ENCODE results near the gene CRIP2. TPM values are rescaled to one million over a fixed set of nuclear protein-coding genes. Genes with fewer than 3 reads are reported as not detected.

Gene CRIP2
- total and polyA plus RNA-seq, 2 of the 13 experiments (the other 11 are each of a cell fraction or from before 2014, with no cell fraction given), result 31.6 to 37.9 TPM

GRCh38 chr14:105499256-105500035 is 24.8 kb downstream of the CRIP2 start (continued):
- peak; percentile 74; the same call in 1 of the 2 replicates for TF ChIP-seq ZNF704 (CRISPR knock-in tag; IDR thresholded peaks at IDR 0.05; ENCODE audit: borderline replicate concordance)
- peak; percentile 87 for TF ChIP-seq ARNTL (CRISPR knock-in tag; IDR thresholded peaks at IDR 0.05)
- TF ChIP-seq NR2F6 (IDR thresholded peaks at IDR 0.05), result peak; percentile 35; the same call in 1 of the 2 replicates
- TF ChIP-seq NR2F6 (CRISPR knock-in tag; IDR thresholded peaks at IDR 0.05), result peak; percentile 82
- peak; percentile 45 for TF ChIP-seq ZNF616 (CRISPR knock-in tag; IDR thresholded peaks at IDR 0.05; ENCODE audit: low read depth)
- no peak for TF ChIP-seq ZKSCAN5 (CRISPR knock-in tag; IDR thresholded peaks at IDR 0.05)
- TF ChIP-seq BRCA1 (CRISPR knock-in tag; IDR thresholded peaks at IDR 0.05), result 0 out of 2 replicates have a peak, but pooled peaks have one; percentile 50
- no peak for TF ChIP-seq ZNF674 (CRISPR knock-in tag; IDR thresholded peaks at IDR 0.05; ENCODE audit: low read depth)
- no peak for TF ChIP-seq MAFG (CRISPR knock-in tag; IDR thresholded peaks at IDR 0.05)
- peak; percentile 77; the same call in 1 of the 2 replicates for TF ChIP-seq HOXD1 (CRISPR knock-in tag; IDR thresholded peaks at IDR 0.05)
- peak; percentile 80 for TF ChIP-seq ZNF609 (CRISPR knock-in tag; IDR thresholded peaks at IDR 0.05; ENCODE audit: borderline replicate concordance)
- TF ChIP-seq SRSF1 (optimal IDR thresholded peaks at IDR 0.05; ENCODE audit: low read depth, low read length), result peak; percentile 99
- TF ChIP-seq ZNF629 (CRISPR knock-in tag; conservative IDR thresholded peaks at IDR 0.05), result no peak
- TF ChIP-seq SRY (CRISPR knock-in tag; IDR thresholded peaks at IDR 0.05), result peak; percentile 92
- peak; percentile 31; the same call in 1 of the 2 replicates for TF ChIP-seq ZHX1 (CRISPR knock-in tag; IDR thresholded peaks at IDR 0.05; ENCODE audit: low read depth)
- TF ChIP-seq MTA3 (CRISPR knock-in tag; IDR thresholded peaks at IDR 0.05), result no peak
- TF ChIP-seq ZNF724P (CRISPR knock-in tag; IDR thresholded peaks at IDR 0.05; ENCODE audit: borderline replicate concordance), result peak; percentile 82; the same call in 1 of the 2 replicates
- TF ChIP-seq ZNF510 (CRISPR knock-in tag; IDR thresholded peaks at IDR 0.05; ENCODE audit: low read depth), result no peak
- peak; percentile 62; the same call in 1 of the 2 replicates for TF ChIP-seq PBX2 (CRISPR knock-in tag; IDR thresholded peaks at IDR 0.05)

All from HepG2 (cell line).